GM18498 (cell line): ENCODE results near the gene MAFG.
A peak's percentile ranks its signal among the peaks of the same experiment; 100 is the strongest.

Experiments
- ATAC-seq: cut with Tn5 transposase; IDR thresholded peaks from one replicate; pipeline ENCODE4 v1.9.1; 2021; ENCODE audit warnings: mild to moderate bottlenecking, moderate library complexity; ENCODE audit not compliant: unreplicated experiment

The MAFG gene

DNA sequence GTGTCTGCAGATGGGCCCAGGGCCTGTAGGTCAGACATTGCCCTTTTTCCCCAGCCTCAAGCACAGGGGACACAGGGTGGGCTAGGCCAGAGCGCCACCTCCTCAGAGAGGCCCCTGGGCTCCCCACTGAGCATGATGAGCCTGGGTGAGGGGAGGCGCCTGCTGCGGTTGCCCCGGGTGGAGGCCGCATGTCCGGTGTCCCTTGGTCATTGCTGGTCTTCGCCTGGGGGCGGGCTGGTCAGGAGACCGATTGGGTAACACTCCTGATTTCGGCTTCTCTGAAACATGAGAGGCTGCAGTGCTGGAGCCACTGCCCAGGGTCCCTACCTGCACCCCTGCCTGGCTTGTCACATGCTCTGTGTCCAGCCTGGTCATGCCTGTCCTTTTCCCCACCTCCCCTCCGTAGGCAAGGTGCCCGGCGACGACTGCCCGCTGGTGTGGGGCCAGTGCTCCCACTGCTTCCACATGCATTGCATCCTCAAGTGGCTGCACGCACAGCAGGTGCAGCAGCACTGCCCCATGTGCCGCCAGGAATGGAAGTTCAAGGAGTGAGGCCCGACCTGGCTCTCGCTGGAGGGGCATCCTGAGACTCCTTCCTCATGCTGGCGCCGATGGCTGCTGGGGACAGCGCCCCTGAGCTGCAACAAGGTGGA is 27.9 kb downstream of the MAFG start:
- no peak for ATAC-seq

GRCh38 chr17:81898885-81899284 is 28.6 kb downstream of the MAFG start:
- no peak for ATAC-seq

- ATAC-seq: no peak
Measured at GRCh38 chr17:81898029-81898866, 29.3 kb downstream of the MAFG start.

DNA sequence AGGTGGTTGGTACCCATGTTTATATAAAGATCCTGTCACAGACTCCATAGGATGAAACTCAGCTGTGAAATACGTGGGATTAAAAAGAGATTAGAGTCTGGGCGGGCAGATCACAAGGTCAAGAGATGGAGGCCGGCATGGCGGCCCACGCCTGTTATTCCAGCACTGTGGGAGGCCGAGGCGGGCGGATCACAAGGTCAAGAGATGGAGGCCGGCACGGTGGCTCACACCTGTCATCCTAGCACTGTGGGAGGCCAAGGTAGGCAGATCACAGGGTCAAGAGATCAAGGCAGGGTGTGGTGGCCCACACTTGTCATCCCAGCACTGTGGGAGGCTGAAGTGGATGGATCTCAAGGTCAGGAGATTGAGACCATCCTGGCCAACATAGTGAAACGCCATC is 32.1 kb downstream of the MAFG start:
- no peak for ATAC-seq

DNA sequence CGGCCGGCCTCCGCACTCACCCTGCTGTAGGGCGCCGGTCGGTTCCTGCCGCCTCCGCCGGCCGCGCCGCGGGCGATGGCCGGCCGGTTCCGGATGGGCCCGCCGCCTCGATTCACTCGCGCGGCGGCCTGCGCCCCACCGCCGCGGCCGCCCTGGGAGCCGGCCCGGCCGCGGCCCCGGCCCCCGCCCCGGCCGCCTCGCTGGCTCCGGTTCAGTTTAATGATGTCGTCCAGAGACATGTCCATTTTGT is 36.3 kb downstream of the MAFG start:
- ATAC-seq: no peak

DNA sequence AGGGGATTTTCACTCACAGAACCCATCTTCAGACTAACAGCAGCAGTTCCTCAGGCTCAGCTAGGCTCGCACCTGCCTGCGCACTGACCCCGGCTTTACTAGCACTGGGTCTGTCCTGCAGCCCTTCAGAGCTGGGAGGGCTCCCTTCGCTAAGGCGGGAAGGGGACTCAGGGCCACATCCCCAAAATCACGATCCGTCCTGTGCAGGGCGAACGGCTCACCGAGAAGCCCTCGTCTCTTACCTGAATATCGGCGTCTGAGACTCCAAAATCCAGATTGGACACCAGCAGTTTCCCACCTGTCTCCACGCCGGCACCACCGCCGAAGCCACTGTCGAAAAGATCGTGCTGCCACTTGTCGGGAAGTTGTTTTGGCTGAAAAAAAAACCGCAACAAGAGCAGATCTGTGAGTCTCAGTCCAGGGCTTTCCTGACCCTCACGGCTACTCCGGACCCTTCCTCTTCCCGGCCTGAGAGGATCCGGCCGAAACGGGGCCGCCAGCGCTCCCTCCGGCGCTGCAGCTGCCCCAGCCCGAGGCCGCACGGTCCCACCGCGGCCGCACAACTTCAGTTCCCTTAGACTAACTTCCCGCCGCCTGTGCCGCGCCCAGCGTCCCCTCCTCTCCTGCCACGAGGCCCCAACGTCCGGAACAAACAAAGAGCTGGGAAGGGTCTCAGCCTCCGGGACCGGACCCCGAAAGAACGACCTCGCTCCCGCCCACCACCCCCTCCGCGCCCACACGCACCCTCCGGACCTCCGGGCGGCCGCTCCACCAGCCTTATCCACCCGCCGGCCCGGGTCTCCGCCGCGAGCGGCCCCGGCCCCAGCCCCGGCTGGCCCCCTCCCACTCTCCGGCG is 36.9 kb downstream of the MAFG start:
- ATAC-seq: no peak

DNA sequence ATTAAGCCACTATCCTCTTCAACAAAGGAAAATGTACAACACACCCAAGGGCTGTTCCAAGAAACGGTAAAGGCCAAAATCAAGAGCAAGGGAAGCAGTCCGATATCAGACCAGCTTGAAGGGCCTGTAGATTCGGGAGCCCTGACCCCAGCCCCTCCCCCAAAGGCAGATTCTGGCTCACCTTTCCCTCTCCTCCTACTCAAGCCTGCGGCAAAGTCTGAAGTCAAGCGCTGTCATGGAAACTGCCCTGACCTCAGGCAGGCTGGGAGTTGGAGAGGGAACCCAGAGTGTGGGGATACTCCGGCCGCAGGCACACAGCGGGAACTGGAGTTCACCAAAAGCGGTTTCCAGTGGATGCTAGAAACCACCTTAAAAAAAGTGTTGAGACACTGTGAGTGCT is 37.9 kb downstream of the MAFG start:
- no peak for ATAC-seq

DNA sequence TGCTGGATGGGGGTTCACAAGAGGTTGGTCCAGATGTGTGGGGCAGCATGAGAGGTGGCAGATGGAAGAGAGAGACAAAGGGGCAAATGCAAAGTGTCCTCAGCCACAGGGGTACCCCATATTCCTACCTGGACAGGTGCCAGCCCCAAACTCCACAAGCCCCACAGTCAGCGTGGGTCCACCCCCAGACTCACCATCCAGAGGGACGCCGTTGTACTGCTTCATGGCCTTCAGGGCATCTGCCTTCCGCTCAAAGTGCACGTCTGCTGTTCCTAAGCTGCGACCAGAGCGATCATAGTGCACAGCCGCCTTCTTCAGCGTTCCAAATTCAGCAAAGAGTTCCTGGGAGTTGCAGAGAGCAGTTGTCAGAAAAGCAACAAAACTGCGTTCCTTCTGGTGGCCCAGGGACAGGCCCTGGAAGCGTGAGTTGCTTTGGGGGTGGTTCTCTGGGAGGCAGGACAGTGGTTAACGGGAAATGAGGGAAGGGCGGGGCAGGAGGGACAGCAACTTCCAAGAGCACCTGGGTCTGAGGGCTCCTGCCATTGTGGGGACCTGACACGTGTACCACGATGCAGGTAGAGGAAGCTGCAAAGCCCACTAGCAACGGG is 38.4 kb downstream of the MAFG start:
- no peak for ATAC-seq

- ATAC-seq: no peak
Measured at GRCh38 chr17:81888105-81888987, 39.2 kb downstream of the MAFG start.

GRCh38 chr17:81885869-81886548 is 41.5 kb downstream of the MAFG start:
- no peak for ATAC-seq

DNA sequence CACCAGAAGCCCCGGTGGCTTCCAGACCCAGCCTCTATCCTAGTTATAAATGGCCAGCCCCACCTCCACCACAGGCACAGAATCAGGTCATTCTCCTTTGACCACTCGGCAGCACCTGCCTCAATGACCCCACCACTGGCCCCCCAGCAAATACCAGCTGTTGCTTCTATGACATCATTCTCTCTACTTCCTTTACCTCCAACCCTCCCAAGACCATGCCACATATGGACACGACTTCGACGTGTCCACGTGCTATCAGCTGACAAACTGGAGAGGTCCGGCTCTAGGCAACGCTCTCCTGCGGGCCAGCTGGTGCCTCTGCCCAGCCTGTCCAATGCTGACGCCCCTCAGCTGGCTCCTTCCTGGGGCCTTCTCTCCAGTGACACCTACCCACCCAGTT is 42.1 kb downstream of the MAFG start:
- ATAC-seq: no peak

DNA sequence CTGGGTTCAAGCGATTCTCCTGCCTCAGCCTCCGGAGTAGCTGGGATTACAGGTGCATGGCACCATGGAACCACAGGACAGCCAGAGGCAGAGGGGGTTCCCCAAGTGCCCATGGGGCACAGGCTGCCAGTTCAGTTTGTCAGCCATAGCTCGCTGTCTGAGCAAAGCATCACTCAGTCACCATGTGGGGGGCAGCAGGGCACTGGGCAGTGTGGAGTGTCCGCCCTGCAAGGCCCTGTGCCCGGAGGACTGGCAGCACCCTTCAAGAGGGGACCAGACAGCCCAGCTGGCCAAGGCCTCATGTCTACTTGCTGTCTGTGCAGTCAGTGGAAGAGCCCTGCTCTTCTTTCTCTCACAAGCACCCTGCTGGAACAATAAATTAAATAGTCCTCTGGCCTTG is 42.6 kb downstream of the MAFG start:
- ATAC-seq: no peak

DNA sequence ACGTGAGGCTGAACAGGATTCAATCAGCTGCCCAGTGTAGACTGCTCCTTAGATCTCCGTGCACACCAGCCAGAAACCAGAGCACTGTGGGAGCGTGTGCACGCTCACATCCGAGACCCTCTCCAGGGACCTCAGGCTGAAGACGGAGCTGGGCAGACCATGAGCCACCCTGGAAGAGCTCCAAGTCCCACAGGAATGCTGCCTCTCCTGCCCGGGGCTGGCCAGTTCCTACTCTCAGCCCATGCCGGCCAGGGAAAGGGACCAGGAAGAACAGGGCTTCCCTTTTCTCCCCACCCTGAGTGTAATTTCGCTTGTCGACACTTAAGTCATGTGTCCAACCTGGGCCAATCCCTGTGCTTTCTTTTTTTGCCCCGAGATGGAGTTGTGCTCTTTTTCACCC is 43.0 kb downstream of the MAFG start:
- ATAC-seq: no peak

- no peak for ATAC-seq
Measured at GRCh38 chr17:81879121-81879520, 48.4 kb downstream of the MAFG start.

GRCh38 chr17:81878294-81878693 is 49.2 kb downstream of the MAFG start:
- no peak for ATAC-seq

GRCh38 chr17:81877569-81877968 is 50.0 kb downstream of the MAFG start:
- no peak for ATAC-seq

DNA sequence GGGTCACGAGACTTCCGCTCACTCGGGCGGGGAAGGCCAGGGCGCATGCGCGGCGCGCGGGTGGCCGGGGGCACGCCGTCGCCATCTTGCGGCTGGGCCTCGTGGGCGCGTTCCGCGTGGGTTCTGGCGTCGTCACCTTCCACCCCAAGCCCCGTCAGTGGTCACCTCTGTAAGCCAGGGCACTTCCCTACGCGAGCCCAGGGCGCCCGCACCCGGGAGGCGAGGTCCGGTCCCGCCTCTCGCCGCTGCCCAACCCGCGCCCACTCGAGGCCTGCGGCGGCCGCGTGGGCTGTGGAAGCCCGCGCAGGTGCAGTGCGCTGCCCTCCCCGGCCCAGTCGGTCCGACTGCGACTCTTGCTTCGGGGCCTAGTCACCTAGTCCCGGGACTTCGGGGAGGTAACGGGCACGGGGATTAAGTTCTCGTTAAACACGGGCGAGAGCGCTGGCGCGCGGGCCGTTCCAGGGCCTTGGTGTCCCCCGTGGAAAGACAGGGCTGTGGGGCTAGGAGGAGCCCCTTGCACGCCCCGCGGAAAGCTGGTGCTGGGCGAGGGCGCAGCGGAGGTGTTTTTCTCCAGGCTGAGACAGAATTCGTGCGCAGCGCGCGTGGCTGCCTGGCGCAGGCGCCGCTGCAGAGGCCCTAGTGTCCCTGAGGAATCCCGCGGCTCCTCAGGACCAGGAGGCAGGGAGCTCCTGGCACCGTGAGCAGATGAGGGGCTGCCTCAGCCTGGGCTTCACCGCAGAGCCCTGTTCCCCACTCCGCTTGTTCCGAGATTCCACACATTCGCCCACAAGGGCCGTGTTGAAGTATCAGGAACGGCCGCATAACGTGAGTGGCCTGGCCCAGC is 55.9 kb downstream of the MAFG start:
- ATAC-seq: peak; percentile 58

- ATAC-seq: peak; percentile 26
Measured at GRCh38 chr17:81870981-81871386, 56.6 kb downstream of the MAFG start, which contains the start of gene ARHGDIA. TSS of gene ARHGDIA (minus strand) at chr17:81871337. CDS start at chr17:81869930, 1,407 bp downstream.
